Erythroblast (primary cell): Measurements from ENCODE around the gene MBP.

ENCODE experiments used
- GATA1 ChIP-seq: IDR thresholded peaks from 2 replicates; pipeline ENCODE4 v1.6.1; 2011; ENCODE audit warnings: low read depth, mild to moderate bottlenecking, control low read depth, low read length, moderate library complexity
- POLR2A ChIP-seq: IDR thresholded peaks from 2 replicates; pipeline ENCODE4 v1.6.1; 2011; ENCODE audit warnings: mild to moderate bottlenecking, low read length

DNA sequence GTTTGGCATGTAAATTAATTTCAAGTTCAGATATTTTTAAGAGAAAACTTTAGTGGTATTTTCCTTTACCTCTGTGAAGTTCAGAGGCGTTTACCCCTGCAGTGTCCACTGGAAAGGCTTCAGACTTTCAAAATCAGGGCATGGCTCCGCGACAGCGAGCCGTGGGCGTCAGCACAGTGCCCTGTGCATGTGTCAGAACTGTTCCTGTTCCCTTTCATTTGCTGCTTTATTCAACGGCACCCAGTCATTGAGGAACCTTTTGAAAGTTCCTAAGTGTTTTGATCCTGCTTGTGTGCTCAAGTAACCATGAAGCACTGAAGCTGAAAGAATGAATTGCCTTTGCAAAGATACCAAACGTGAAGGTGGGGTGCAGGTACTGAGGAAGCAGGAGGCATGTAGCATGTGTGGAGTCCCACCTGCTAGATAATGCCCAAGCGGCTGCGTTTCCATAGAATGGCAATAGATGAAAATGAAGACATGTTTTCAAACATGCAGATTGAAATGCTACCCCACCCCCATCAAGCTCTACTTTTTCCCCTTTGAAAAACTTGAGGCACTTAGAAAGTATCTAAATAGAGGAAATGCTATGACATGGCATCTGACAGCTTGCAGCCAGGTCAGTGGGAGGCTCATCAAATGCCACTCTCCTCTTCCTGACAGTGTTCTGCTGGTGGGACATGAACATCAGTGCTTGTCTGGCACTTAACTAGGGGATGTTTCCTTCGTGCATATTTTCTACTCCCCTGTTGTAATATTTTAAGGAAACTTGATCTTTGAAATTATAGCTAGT, 161.6 kb downstream of the MBP start:
- TF ChIP-seq POLR2A (no peak), GATA1 (no peak)
